GM03348 (cell line): ENCODE data around the gene NDUFV1.

Source experiments
- DNase-seq: peaks from one replicate; pipeline ENCODE4 v3.0.0; 2012; ENCODE audit warnings: low spot score

NDUFV1 gene

GRCh38 chr11:67640758-67641337 is 34.1 kb downstream of the NDUFV1 start:
- DNase-seq: no peak

GRCh38 chr11:67641338-67642172 is 34.8 kb downstream of the NDUFV1 start:
- DNase-seq: no peak

- DNase-seq: no peak
Observed at GRCh38 chr11:67642173-67643120, 35.7 kb downstream of the NDUFV1 start.

DNA sequence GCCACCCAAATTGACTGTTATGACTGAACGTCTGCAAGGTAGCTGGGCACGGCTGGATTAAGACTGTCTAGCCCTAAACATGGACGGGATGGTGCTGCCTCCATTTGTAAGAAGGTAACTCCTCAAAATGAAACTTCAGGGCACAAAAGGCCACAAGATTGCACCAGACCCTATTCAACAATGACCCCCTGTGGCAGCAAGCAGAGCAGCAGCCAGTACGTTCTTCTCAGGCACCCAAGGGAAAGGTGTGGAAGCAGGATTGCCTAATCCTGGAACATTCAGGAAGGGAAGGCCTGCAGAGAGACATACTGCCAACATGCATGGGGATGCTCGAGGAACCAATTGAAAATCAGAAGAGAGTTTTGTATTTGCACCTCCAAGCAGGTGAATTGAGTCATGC is 37.3 kb downstream of the NDUFV1 start:
- DNase-seq: no peak

- no peak for DNase-seq
Observed at GRCh38 chr11:67644472-67645418, 38.0 kb downstream of the NDUFV1 start.

- DNase-seq: no peak
Observed at GRCh38 chr11:67645521-67646461, 39.1 kb downstream of the NDUFV1 start.

DNA sequence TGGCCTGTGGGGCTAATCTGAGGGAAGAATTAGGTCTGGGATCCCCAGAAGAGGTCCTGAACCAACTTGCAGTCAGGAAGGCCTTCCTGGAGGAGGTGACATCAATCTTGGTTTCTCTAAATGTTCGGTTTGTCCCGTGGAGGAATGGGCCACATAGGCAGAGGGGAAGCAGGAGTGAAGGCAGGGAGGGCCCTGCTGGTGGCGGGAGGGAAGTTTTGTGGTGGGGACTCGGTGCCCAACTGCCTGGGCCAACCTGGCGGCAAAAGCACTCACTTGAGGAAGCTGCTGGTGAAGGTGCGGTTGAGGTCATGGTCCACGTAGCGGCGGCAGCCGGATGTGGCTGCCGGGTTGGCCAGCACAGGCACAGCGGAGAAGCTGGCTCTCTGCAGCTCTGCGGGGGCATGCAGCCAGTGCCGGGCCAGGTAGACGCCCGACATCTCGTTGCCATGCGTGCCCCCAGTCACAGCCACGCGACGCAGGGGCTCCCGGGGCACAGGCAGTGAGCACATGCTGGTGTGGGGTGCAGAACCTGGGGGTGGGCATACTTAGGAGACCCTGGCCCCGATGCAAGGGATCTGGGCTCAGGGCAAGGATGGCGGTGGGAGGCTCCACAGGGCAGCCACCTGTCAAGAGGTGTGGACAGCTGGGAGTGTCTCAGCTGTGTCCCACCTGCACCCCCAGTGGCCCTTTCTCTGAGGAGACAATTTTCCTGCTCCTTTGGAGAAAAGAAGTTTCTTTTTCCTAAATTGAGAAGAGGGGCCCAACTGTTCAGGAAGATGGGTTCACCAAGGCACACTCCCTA is 40.0 kb downstream of the NDUFV1 start:
- DNase-seq: no peak

DNA sequence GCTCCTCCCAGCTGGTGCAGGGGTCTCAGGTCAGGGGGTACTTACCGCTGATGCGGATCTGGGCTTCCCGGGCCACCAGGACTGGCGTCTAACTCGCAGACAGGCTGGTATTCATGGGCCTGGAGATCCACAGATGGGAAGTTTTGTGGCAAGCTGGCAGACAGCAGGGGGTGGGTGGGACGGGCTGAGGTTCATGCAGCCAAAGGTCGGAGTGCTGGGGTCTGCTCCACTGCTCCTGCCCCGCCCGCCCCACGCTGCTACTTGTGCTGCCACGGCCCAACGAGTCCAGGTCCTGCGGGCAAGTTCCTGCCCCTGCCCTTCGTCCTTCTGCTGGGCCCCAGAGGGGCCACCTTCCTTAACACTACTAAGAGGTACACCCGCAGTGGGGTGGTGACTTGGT is 40.7 kb downstream of the NDUFV1 start:
- DNase-seq: no peak

DNA sequence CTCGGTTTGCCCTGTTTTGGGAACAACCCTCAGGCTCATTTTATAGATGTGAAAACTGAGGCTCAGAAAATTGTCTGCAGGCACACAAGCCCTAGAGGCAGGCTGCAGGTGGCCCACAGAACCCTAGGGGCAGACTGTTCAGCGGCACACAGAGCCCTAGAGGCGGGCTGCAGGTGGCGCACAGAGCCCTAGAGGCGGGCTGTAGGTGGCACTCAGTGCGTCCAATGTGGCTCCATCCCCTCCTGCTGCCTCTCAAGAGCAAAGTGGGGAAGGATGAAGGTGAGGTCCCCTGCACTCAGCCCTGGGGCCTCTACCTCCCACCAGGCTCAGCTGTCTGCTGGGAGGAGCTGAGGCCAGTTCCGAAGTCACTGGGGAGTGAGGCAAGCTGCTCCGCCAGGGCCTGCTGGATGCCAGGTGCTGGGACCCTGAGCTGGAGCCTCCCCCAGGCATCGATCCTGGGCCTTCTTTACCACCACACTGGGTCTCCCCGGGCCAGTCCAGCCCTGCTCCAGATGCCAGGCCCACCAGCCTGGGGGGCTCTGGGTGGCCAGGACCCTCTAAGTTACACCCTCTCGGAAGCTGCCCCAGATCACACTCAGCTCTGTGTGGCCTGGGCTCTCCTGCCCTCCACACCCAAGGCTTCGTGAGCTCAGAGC is 41.5 kb downstream of the NDUFV1 start:
- DNase-seq: no peak

DNA sequence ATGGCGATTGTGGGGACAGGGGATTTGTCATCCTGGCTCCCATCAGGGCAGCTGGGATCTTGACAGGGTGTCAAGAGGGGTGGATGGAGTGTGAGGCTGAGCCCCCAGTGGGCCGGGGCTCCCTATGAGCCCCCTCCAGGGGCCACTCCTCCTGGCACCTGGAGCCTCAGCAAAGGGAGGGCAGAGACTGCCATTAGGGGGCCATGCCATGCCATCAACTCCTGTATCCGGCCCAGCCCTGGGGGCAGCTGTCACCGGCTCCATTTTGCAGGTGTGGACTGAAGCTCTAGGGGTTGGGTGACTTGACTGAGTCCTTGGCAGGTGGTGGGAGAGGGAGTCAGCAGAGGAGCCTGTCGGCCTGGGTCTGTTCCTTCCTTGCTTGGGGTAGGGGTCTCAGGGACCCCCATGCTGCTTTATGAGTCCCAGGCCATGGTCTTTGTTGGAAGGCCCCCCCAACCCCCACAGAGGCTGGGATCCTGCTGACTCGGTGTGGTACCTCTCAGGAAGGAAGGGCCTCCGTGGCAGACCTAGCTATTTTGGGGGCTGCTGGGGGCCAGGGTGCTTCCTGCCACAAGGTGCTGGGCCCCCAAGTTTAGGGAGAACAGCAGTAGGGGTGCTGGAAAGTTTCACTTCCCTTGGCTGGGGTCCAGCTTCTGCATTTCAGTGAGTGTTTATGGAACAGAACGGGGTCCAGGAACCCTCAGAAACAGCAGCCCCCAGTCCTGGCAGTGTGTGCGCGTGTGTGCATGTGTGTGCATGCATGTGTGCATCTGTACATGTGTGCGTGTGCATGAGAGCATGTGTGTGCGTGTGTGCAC is 42.3 kb downstream of the NDUFV1 start:
- DNase-seq: no peak

DNA sequence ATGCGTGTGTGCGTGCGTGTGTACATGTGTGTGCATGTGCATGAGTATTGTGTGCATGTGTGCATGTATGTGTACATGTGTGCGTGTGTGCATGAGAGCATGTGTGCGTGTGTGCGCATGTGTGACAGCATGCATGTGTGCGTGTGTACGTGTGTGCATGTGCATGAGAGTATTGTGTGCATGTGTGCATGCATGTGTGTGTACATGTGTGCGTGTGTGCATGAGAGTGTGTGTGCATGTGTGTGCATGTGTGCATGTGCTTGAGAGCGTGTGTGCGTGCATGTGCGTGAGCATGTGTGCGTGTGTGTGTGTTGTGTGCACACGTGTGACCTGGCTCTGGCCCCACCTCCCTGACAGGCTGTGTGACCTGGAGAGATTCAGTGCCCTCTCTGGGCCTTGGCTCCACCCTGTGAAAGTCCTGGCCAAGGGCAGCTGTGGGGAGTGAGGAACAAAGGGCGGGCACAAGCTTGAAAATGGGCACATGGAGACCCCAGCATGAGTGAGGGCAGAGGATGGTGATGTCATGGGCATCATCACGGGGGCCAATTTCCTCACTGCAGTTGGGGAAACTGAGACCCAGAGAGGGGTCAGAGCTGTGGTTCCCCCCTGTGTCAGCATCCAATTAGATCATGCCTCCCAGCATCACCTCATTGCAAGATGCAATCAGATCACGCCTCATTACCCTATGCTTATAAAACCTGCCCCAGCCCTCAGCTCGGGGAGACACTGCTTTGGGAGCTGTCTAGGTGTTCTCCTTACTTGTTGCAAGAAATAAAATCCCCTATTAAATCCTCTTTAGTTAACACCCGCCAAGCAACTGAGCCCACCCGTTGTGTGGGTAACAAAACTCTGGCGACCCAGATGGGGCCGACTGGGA is 43.1 kb downstream of the NDUFV1 start:
- no peak for DNase-seq

- no peak for DNase-seq
Observed at GRCh38 chr11:67651976-67652781, 45.4 kb downstream of the NDUFV1 start.

- no peak for DNase-seq
Observed at GRCh38 chr11:67652965-67653845, 46.5 kb downstream of the NDUFV1 start.

DNA sequence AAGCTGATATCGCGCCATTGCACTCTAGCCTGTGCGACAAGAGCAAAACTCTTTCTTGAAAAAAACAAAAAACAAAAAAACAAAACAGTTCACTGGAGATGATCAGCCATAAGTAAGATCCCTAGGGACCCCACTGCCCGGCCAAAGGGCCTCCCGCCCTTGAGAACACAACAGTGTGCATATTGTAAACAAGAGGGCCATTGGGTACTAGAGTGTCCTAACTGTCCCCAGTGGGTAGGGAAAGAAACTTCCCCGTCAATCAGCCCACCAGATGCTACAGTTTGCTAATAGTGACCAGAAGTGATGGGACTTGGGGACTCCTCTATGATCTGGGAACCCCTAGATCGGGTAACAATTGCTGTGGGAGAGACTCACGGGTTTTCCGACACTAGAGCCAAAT is 47.5 kb downstream of the NDUFV1 start:
- DNase-seq: no peak

DNA sequence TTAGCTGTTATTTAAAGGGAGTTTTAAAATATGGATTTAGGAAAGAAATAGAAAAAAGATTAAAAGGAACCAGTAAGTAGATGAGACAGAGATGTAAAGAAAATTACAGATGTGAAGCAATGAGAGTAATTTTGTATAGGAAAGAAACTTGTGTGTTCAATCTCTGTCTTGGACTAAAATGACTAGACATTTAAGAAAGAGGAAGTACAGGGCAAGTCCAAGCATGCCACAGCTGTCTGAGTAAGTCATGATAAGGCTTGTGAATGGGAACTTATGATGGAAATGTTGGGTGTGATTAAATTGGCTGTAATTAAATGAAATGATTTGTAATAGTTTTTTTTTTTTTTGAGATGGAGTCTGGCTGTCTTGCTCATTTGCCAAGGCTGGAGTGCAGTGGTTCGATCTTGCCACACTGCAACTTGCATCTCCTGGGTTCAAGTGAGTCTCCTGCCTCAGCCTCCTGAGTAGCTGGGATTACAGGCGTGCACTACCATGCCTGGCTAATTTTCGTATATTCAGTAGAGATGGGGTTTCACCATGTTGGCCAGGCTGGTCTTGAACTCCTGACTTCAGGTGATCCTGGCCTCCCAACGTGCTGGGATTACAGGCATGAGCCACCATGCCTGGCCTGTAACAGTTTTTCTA is 49.7 kb downstream of the NDUFV1 start:
- no peak for DNase-seq
